A549 (cell line): ENCODE data around the gene CLEC2B.

Experiments
- CTCF ChIP-seq: fragments of >200 bp; sonication (Bioruptor Twin); formaldehyde crosslinking; IDR thresholded peaks from 3 replicates; pipeline ENCODE4 v1.5.1; 2016
- KDM5A ChIP-seq: fragments of 200-600 bp; sonication (generic); IDR thresholded peaks from 2 replicates; pipeline ENCODE4 v1.6.1; 2016; ENCODE audit warnings: antibody characterized with exemption, mild to moderate bottlenecking
- POLR2A ChIP-seq: IDR thresholded peaks from 2 replicates; pipeline ENCODE4 v1.6.1; 2012; ENCODE audit warnings: mild to moderate bottlenecking, low read length
- ZNF302 ChIP-seq: fragments of 250-450 bp; sonication (Bioruptor Pico); IDR thresholded peaks from 2 replicates; pipeline ENCODE4 v1.9.0; 2021; ENCODE audit warnings: inconsistent platforms, mild to moderate bottlenecking, moderate library complexity

- no peak for TF ChIP-seq CTCF
- no peak for TF ChIP-seq ZNF302 (CRISPR knock-in tag)
- no peak for TF ChIP-seq KDM5A
- TF ChIP-seq POLR2A, result no peak
Measured at GRCh38 chr12:9851050-9851449, 18.1 kb downstream of the CLEC2B start.
